H1 (cell line): ENCODE results near the gene HS2ST1.

Experiments used
- CEBPB ChIP-seq: IDR thresholded peaks from 2 replicates; pipeline ENCODE4 v1.6.1; 2012; ENCODE audit warnings: low read depth, low read length
- CTCF ChIP-seq, 3 experiments: IDR thresholded peaks; 1 replicate in 2 of 3; 2 replicates in 1 of 3; pipeline versions ENCODE4 v1.5.1 to v1.6.1; 2011; ENCODE audit warnings: low read length in 3 of 3, mild to moderate bottlenecking in 3 of 3, inconsistent platforms in 2 of 3, low read depth in 1 of 3, moderate library complexity in 1 of 3; ENCODE audit not compliant: insufficient read depth in 1 of 3; ENCODE audit errors: control extremely low read depth in 1 of 3
- EP300 ChIP-seq, 2 experiments: IDR thresholded peaks; 1 replicate in 1 of 2; 2 replicates in 1 of 2; pipeline ENCODE4 v1.6.1; 2011 to 2012; ENCODE audit warnings: low read depth in 2 of 2, low read length in 2 of 2, mild to moderate bottlenecking in 2 of 2, borderline replicate concordance in 1 of 2, inconsistent platforms in 1 of 2, moderate library complexity in 1 of 2
- JUND ChIP-seq: IDR thresholded peaks from 2 replicates; pipeline ENCODE4 v1.6.1; 2011; ENCODE audit warnings: mild to moderate bottlenecking, improper control_type of control experiment, low read length
- POLR2A ChIP-seq, 2 experiments: IDR thresholded peaks; 1 replicate in 1 of 2; 2 replicates in 1 of 2; pipeline ENCODE4 v1.6.1; 2011; ENCODE audit warnings: low read depth in 2 of 2, low read length in 2 of 2, mild to moderate bottlenecking in 2 of 2; ENCODE audit errors: control extremely low read depth in 1 of 2
- RAD21 ChIP-seq, 2 experiments: IDR thresholded peaks in 1 of 2; conservative IDR thresholded peaks in 1 of 2; 2 replicates each; pipeline ENCODE4 v1.6.1; 2011; ENCODE audit warnings: low read depth in 2 of 2, low read length in 2 of 2, improper control_type of control experiment in 1 of 2, inconsistent platforms in 1 of 2, mild to moderate bottlenecking in 1 of 2, moderate library complexity in 1 of 2
- SIN3A ChIP-seq, 2 experiments: IDR thresholded peaks in 1 of 2; conservative IDR thresholded peaks in 1 of 2; 2 replicates each; pipeline ENCODE4 v1.6.1; 2011 to 2012; ENCODE audit warnings: low read length in 2 of 2, improper control_type of control experiment in 1 of 2, low read depth in 1 of 2, mild to moderate bottlenecking in 1 of 2
- TCF12 ChIP-seq: IDR thresholded peaks from 2 replicates; pipeline ENCODE4 v1.6.1; 2011; ENCODE audit warnings: low read depth, mild to moderate bottlenecking, low read length
- USF2 ChIP-seq: IDR thresholded peaks from 2 replicates; pipeline ENCODE4 v1.6.1; 2011; ENCODE audit warnings: low read length, improper control_type of control experiment
- YY1 ChIP-seq: IDR thresholded peaks from 2 replicates; pipeline ENCODE4 v1.6.1; 2011; ENCODE audit warnings: low read depth, mild to moderate bottlenecking, low read length

- TF ChIP-seq CTCF (IDR thresholded peaks at IDR 0.05; ENCODE audit: control extremely low read depth in 1 of 3, insufficient read depth in 1 of 3, low read depth in 1 of 3, low read length in 3 of 3) (no peak), RAD21 (IDR thresholded peaks at IDR 0.05 in 1 of 2, conservative IDR thresholded peaks at IDR 0.05 in 1 of 2; ENCODE audit: low read depth in 2 of 2, low read length in 2 of 2) (no peak), USF2 (no peak), SIN3A (conservative IDR thresholded peaks at IDR 0.05 in 1 of 2, IDR thresholded peaks at IDR 0.05 in 1 of 2; ENCODE audit: low read depth in 1 of 2, low read length in 2 of 2) (no peak), YY1 (no peak), JUND (no peak), CEBPB (no peak), EP300 (IDR thresholded peaks at IDR 0.05; ENCODE audit: borderline replicate concordance in 1 of 2, low read depth in 2 of 2, low read length in 2 of 2) (no peak), TCF12 (no peak), POLR2A (IDR thresholded peaks at IDR 0.05; ENCODE audit: control extremely low read depth in 1 of 2, low read depth in 2 of 2, low read length in 2 of 2) (no peak)
These were observed 143.9 kb downstream of the HS2ST1 start for GRCh38 chr1:87058343-87058649.
